RWPE2 (cell line): Measurements from ENCODE around the gene OR2S2.
A peak's percentile ranks its signal among the peaks of the same experiment; 100 is the strongest.

Experiments used
- ATAC-seq: fragments of 200-7000 bp; cut with Tn5 transposase; 3 replicates; pipeline ENCODE4 v1.9.1; 2021; ENCODE audit warnings: low read depth
- DNase-seq: peaks from one replicate; pipeline ENCODE4 v3.0.0-alpha.2; 2020; ENCODE audit warnings: low spot score
- H3K27ac ChIP-seq: fragments of 450-650 bp; 2 replicates; pipeline ENCODE4 v1.5.1; 2017; ENCODE audit warnings: mild to moderate bottlenecking; ENCODE audit not compliant: poor library complexity, severe bottlenecking
- H3K27me3 ChIP-seq: fragments of 250-450 bp; sonication (Bioruptor Pico); 2 replicates; pipeline ENCODE4 v1.5.1; 2021; ENCODE audit warnings: mild to moderate bottlenecking, moderate library complexity; ENCODE audit not compliant: insufficient read depth, poor library complexity, severe bottlenecking
- H3K36me3 ChIP-seq: fragments of 250-450 bp; sonication (Bioruptor Pico); 2 replicates; pipeline ENCODE4 v1.5.1; 2020; ENCODE audit warnings: low read depth, mild to moderate bottlenecking, moderate library complexity
- H3K4me1 ChIP-seq: fragments of 250-450 bp; sonication (Bioruptor Pico); 2 replicates; pipeline ENCODE4 v1.5.1; 2021; ENCODE audit warnings: mild to moderate bottlenecking, moderate library complexity; ENCODE audit not compliant: insufficient read depth, poor library complexity, severe bottlenecking
- H3K4me3 ChIP-seq: fragments of 250-450 bp; sonication (Bioruptor Pico); 2 replicates; pipeline ENCODE4 v1.5.1; 2021; ENCODE audit warnings: mild to moderate bottlenecking, moderate library complexity; ENCODE audit not compliant: severe bottlenecking
- H3K9me3 ChIP-seq: fragments of 250-450 bp; sonication (Bioruptor Pico); 2 replicates; pipeline ENCODE4 v1.5.1; 2021; ENCODE audit warnings: mild to moderate bottlenecking, moderate library complexity; ENCODE audit not compliant: severe bottlenecking
- CTCF ChIP-seq: fragments of 450-650 bp; IDR thresholded peaks from one replicate; pipeline ENCODE4 v1.5.1; 2017; ENCODE audit warnings: mild to moderate bottlenecking, moderate library complexity; ENCODE audit not compliant: poor library complexity, severe bottlenecking

OR2S2 gene

GRCh38 chr9:35965011-35965410 is 7.1 kb upstream of the OR2S2 start:
- H3K4me3 ChIP-seq: no peak overlapping the region
- no peak for ATAC-seq
- no peaks in the 10 kb centered on the region for H3K36me3 ChIP-seq
- H3K4me1 ChIP-seq: no peaks in the 10 kb centered on the region
- DNase-seq: no peak
- H3K27me3 ChIP-seq: no peaks in the 10 kb centered on the region
- TF ChIP-seq CTCF: no peak
- H3K9me3 ChIP-seq: no peaks in the 10 kb centered on the region
- no peak overlapping the region for H3K27ac ChIP-seq

GRCh38 chr9:35962126-35962906 is 4.4 kb upstream of the OR2S2 start:
- H3K9me3 ChIP-seq: no peaks in the 10 kb centered on the region
- no peak overlapping the region for H3K4me3 ChIP-seq
- no peaks in the 10 kb centered on the region for H3K4me1 ChIP-seq
- ATAC-seq (peak; percentile 76), DNase-seq (no peak)
- H3K27ac ChIP-seq: peak overlapping the region; percentile 22
- H3K27me3 ChIP-seq: no peaks in the 10 kb centered on the region
- H3K36me3 ChIP-seq: no peaks in the 10 kb centered on the region
- no peak for TF ChIP-seq CTCF

GRCh38 chr9:35960039-35960655 is 2.2 kb upstream of the OR2S2 start:
- DNase-seq (no peak), ATAC-seq (no peak)
- Histone ChIP-seq H3K36me3 (no peaks in the 10 kb centered on the region), H3K4me3 (no peak overlapping the region), H3K27ac (no peak overlapping the region), H3K27me3 (no peaks in the 10 kb centered on the region), H3K9me3 (no peaks in the 10 kb centered on the region), H3K4me1 (no peaks in the 10 kb centered on the region)
- no peak for TF ChIP-seq CTCF

GRCh38 chr9:35956651-35957050 is 1.3 kb downstream of the OR2S2 start:
- ATAC-seq: no peak
- TF ChIP-seq CTCF: no peak
- DNase-seq: no peak
- H3K27me3 ChIP-seq: no peaks in the 10 kb centered on the region
- H3K4me1 ChIP-seq: peaks cover 3% of the 10 kb centered on the region
- no peaks in the 10 kb centered on the region for H3K36me3 ChIP-seq
- H3K4me3 ChIP-seq: no peak overlapping the region
- H3K27ac ChIP-seq: no peak overlapping the region
- no peaks in the 10 kb centered on the region for H3K9me3 ChIP-seq
